Stimulated activated CD4-positive, alpha-beta T cell treated with anti-CD3 and anti-CD28 coated beads, Interleukin-2, amount 100 ng/mL, for 24 hours (primary cell): ENCODE measurements around the gene TNFSF15.
"Not testable (repeated sequence)": the region's sequence is repeated elsewhere in the genome, so short reads cannot be mapped to it uniquely, and the experiment has no call there.

Source experiments
- DNase-seq, 2 donors: peaks; one replicate each; pipeline ENCODE4 v3.0.0-alpha.2; 2020

TNFSF15 gene

DNA sequence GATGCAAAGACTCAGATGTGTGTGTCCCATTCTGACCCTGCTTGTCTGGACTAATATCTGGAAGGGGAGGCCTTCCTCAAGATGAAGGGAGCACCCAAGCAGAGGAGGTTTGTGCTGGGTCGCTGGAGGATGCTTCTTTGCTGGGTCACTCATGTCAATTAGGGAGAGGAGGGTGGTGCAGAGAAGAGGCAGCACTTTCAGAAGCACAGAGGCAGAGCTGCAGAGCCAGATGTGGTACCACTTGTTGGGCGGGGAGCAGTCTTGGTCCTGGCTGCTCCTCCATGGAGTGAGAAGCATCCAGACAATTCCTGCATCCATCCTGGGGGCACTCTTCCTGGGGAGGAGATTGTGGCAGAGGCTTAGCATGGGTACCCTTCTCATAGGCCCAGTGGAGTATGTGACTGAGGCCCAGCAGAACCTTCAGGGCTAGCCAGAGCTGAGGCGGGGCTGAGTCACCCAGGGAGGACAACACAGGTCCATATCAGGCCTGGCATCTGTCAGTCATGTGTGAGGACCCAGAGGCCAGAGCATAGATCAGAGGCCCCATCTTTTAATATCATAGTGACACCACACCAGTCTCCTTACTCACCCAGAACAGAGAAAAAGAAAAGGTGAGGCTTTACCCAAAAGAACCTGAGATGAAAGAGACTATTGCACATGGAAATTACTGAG lies 59.8 kb downstream of the TNFSF15 start:
- no peak for DNase-seq

DNA sequence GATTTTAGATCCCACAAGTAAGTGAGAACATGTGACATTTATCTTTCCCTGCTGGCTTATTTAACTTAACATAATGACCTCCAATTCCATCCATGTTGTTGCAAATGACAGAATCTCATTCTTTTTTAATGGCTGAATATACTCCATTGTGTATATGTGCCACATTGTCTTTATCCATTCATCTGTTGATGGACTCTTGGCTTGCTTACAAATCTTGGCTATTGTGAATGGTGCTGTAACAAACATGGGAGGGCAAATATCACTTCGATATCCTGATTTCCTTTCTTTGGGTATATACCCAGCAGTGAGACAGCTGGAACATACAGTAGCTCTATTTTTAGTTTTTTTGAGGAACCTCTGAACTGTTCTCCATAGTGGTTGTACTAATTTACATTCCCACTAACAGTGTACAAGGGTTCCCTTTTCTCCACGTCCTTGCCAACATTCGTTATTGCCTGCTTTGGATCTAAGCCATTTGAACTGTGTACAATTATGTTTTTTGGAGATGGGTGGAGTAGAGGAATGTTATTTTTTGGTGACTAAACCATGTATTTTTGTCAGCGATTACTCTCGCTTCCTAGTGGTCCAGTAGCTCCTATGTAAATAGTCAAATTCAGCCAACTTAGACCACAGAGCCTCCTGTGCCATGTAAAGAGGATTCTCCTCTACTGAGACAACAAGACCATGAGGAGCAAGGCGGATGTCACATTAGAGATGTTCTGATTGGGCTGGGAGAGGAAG lies 60.6 kb downstream of the TNFSF15 start:
- DNase-seq, result no peak

DNA sequence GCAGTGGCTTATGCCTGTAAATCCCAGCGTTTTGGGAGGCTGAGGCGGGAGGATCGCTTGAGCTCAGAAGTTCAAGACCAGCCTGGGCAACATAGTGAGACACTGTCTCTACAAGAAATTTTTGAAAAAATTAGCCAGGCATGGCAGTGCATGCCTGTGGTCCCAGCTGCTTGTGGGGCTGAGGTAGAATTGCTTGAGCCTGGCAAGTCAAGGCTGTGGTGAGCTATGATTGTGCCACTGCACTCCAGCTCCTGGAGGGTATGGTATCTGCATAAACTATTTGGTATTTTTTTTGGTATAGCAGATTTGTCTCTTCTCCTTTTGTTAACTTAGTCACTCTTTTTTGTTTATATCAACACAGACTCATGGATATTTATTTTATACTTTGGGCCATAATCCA lies 62.4 kb downstream of the TNFSF15 start:
- DNase-seq, result no peak

DNA sequence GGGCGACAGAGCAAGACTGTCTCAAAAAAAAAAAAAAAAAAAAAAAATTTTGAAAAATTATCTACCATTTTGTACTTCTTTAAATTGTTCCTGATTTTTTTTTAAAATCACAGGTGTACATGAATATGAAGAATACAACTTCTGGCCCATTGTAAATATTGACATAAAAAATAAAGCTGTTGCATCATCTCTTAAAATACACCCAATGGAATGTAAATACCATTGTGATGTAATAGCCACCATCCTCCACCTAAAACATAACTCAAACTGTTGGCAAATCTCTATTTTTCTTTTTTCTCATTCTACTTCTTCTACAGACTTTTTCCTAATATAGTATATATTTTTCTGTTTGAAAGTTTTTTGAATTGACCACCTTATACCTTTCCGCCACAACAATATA lies 62.9 kb downstream of the TNFSF15 start:
- DNase-seq, result no peak

DNA sequence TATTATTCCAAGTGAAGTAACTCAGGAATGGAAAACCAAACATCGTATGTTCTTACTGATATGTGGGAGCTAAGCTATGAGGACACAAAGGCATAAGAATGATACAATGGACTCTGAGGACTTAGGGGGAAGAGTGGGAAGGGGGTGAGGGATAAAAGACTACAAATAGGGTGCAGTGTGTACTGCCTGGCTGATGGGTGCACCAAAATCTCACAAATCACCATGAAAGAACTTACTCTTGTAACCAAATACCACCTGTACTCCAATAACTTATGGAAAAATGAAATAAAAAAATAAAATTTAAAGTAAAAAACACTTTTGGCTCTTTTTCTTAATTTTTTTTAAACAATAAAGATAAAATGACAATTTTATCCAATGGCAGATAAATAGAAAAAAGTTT lies 64.3 kb downstream of the TNFSF15 start:
- DNase-seq, result not testable (repeated sequence)

DNA sequence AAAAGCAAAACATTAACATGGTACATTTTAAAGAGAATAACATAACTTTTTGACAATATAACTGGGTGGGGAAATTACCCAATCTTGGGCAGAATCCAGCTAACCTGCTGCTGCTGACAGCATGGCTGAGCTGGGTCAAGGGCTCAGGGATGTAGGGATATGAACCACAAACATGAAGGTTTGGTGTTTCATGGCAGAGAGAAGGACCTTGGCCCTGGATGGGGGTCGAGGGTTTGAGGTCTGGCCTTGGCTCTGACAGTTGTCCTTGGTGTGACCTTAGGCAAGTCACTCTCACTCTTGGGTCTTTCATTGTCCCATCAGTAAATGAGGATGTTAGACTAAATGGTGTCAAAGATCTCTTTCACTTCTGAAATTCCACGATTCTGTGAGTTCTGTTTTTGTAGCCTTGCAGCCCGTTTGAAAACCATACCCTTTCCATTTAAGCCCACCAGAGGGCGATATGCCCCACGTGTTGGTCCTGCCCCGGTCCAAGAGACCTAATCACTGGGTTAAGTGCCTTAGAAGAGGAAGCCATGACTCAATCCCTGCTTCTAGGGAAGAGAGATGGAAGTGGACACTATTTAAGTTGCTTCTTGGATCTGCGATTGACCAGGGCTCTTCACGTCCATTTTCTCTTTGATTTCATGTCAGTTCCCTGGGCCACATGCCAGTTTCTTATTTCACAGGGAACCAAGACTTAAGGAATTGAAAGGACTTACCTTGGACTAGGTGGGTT lies 67.1 kb downstream of the TNFSF15 start:
- peak; percentile 64 to 73 for DNase-seq

DNA sequence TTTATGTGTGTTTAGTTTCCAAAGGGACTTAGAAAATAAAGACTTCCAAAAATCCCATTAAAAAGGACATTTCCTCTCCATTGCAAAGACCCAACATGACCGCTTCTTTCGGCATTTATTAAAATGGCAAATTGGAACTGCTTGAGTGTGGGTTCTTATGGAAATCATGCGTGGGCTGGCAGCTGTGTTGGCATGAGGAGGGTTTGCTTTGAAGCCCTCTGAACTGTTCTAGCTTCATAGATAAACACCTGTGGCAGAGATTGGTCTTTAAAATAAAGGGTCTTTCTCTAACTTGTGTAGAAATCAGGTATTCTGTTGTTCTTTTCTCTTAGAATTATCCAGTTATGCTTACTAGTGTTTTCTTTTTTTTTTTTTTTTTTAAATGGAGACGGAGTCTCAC lies 68.0 kb downstream of the TNFSF15 start:
- DNase-seq, result no peak

DNA sequence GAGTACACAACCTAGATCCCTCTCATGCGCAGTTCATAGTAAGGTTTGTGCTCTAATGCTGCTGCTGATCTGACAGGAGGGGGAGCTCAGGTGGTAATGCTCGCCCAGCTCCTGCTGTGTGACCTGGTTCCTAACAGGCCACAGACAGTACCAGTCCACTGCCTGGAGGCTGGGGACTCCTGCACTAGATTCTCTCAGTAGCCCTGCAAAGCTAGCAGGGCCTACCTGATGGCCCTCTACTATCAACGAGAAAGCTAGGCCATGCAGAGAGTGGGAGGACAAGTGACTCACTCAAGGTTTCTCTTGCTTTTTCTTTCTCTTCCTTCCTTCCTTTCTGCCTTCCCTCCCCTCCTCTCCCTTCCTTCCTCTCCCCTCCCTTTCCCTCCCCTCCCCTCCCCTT lies 68.7 kb downstream of the TNFSF15 start:
- DNase-seq, result peak in 1 of 2 donors; percentile 28

DNA sequence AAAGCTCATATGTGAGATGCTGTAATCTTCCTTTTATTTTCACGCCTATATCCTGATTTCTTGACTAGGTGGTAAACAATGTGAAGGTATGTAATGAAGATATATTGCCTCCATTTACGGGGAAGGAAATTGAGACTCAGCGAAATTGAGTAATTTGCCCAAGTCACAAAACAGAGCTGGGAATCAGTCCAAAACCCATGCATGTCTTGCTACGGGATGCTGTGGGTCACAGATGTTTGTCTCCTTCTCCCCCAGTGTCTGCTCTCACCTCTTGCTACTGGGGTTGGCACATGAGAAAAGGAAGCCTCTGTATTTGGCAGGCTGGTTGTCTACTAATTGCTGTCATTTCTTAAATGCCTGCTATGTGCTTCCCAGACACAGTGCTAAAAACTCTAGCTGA lies 70.1 kb downstream of the TNFSF15 start:
- no peak for DNase-seq

DNA sequence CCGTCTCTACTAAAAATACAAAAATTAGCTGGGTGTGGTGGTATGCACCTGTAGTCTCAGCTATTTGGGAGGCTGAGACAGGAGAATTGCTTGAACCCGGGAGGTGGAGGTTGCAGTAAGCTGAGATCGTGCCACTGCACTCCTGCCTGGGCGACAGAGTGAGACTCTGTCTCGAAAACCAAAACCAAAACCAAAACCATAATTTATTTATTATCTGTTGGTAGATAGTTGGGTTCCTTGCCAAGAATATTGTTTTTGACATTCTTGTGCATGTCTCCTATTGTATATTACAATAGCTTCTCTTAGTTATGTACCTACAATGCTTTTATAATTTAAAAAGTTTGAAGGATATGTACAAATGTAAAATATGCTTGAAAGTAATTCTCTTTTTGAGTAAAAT lies 70.7 kb downstream of the TNFSF15 start:
- DNase-seq, result not testable (repeated sequence)
